Naive thymus-derived CD8-positive, alpha-beta T cell (primary cell): Measurements from ENCODE around the gene C1orf159. TPM values are rescaled to one million over a fixed set of nuclear protein-coding genes. Genes with fewer than 3 reads are reported as not detected.
"Not testable (repeated sequence)": the region's sequence is repeated elsewhere in the genome, so short reads cannot be mapped to it uniquely, and the experiment has no call there.

Experiments used
- ATAC-seq, 2 donors: fragments of 150-1000 bp; cut with Tn5 transposase in 1 of 2; sonication (Bioruptor Pico), chemical (Tn5 transposase) in 1 of 2; 1 replicate in 1 of 2; 2 replicates in 1 of 2; pipeline ENCODE4 v1.10.0; 2021; ENCODE audit warnings: mild to moderate bottlenecking in 2 of 2, moderate library complexity in 2 of 2
- POLR2A ChIA-PET: fragments of 350-600 bp; sonication (Branson Sonifier 250); formaldehyde crosslinking; loops from one replicate; lab custom pipeline; 2021; ENCODE audit warnings: antibody characterized with exemption; lab: Charles Lee
- DNase-seq, 10 donors: peaks; one replicate each; pipeline versions ENCODE4 v3.0.0 to v3.0.0-alpha.2; 2020 to 2022
- H3K27ac Mint-ChIP-seq, 10 donors: one replicate each; pipeline ENCODE4 v1.8.0; 2020 to 2022; ENCODE audit warnings: mild to moderate bottlenecking in 10 of 10, mixed read lengths in 10 of 10, moderate library complexity in 4 of 10, inconsistent platforms in 1 of 10
- H3K27me3 Mint-ChIP-seq, 5 donors: one replicate each; pipeline ENCODE4 v1.8.0; 2021 to 2022; ENCODE audit warnings: mixed read lengths in 5 of 5
- H3K36me3 Mint-ChIP-seq, 3 donors: one replicate each; pipeline ENCODE4 v1.8.0; 2020 to 2022; ENCODE audit warnings: mixed read lengths in 3 of 3, mild to moderate bottlenecking in 2 of 3, inconsistent platforms in 1 of 3
- H3K4me1 Mint-ChIP-seq, 4 donors: one replicate each; pipeline ENCODE4 v1.8.0; 2021 to 2022; ENCODE audit warnings: mixed read lengths in 4 of 4
- H3K4me3 Mint-ChIP-seq, 10 donors: one replicate each; pipeline ENCODE4 v1.8.0; 2020 to 2022; ENCODE audit warnings: mild to moderate bottlenecking in 10 of 10, mixed read lengths in 10 of 10, moderate library complexity in 6 of 10, inconsistent platforms in 1 of 10
- H3K9me3 Mint-ChIP-seq, 9 donors: one replicate each; pipeline ENCODE4 v1.8.0; 2020 to 2022; ENCODE audit warnings: mixed read lengths in 9 of 9, mild to moderate bottlenecking in 3 of 9, inconsistent platforms in 1 of 9, moderate library complexity in 1 of 9
- polyA plus RNA-seq, 3 donors: library from polyadenylated mRNA; unstranded; fragments of 300-500 nt; fragmentation: Illumina TruSeq; gene quantifications; one replicate each; pipeline ENCODE4 v1.2.3, GENCODE V29; 2021
- total RNA-seq, 8 experiments: library from RNA in 2 of 8; stranded (reverse) in 2 of 8; gene quantifications; one replicate each; pipeline ENCODE4 v1.2.3 and lab custom pipeline; 2021 to 2026

Gene C1orf159
- total and polyA plus RNA-seq, 5 experiments from 2014 or later: 3.2 to 26.5 (median 10.7) TPM

- Mint-ChIP-seq H3K27me3 (no peaks in the 10 kb centered on the region), H3K4me3 (peak overlapping the region; percentile 72 to 89 (median 80)), H3K36me3 (no peaks in the 10 kb centered on the region), H3K9me3 (peaks cover 0 to 20% (median 3%) of the 10 kb centered on the region in 9 donors), H3K27ac (peak overlapping the region; percentile 16 to 92 (median 76)), H3K4me1 (peaks cover 0 to 8% (median 4%) of the 10 kb centered on the region in 4 donors)
- peak; percentile 70 to 72 for ATAC-seq
- POLR2A ChIA-PET: interaction anchor here (0.7 to 2.1 kb wide), 12 partner anchors 9 to 218 kb away, joined by 3 to 11 read pairs (median 4); partner anchors contain the start of gene B3GALT6
- DNase-seq: peak; percentile 10 to 76 (median 48)
These were observed 41.6 kb upstream of the C1orf159 start for GRCh38 chr1:1157426-1157913.

GRCh38 chr1:1157033-1157365 lies 41.1 kb upstream of the C1orf159 start:
- no peaks in the 10 kb centered on the region for H3K27me3 Mint-ChIP-seq
- no peaks in the 10 kb centered on the region for H3K36me3 Mint-ChIP-seq
- peaks cover 0 to 11% (median 4%) of the 10 kb centered on the region in 4 donors for H3K4me1 Mint-ChIP-seq
- peak overlapping the region in 7 of 10 donors; percentile 9 to 83 (median 46) for H3K27ac Mint-ChIP-seq
- peak overlapping the region in 9 of 10 donors; percentile 28 to 77 (median 71) for H3K4me3 Mint-ChIP-seq
- H3K9me3 Mint-ChIP-seq: peaks cover 0 to 24% (median 6%) of the 10 kb centered on the region in 9 donors
- POLR2A ChIA-PET: interaction anchor here (0.7 to 2.1 kb wide), 9 partner anchors 10 to 219 kb away, joined by 3 to 10 read pairs (median 4); no protein-coding TSS in a partner anchor
- ATAC-seq (no peak), DNase-seq (no peak)

- ATAC-seq: no peak
- Mint-ChIP-seq H3K4me3 (peak overlapping the region; percentile 28 to 77 (median 70)), H3K4me1 (peaks cover 0 to 11% (median 4%) of the 10 kb centered on the region in 4 donors), H3K9me3 (peaks cover 0 to 24% (median 6%) of the 10 kb centered on the region in 9 donors), H3K27ac (peak overlapping the region in 8 of 10 donors; percentile 9 to 84 (median 54)), H3K36me3 (no peaks in the 10 kb centered on the region), H3K27me3 (no peaks in the 10 kb centered on the region)
- DNase-seq: no peak
- POLR2A ChIA-PET: interaction anchor here (0.7 to 2.1 kb wide), 6 partner anchors 10 to 49 kb away, joined by 3 to 10 read pairs (median 4); no protein-coding TSS in a partner anchor
These were observed 40.5 kb upstream of the C1orf159 start for GRCh38 chr1:1156140-1157032.

DNA sequence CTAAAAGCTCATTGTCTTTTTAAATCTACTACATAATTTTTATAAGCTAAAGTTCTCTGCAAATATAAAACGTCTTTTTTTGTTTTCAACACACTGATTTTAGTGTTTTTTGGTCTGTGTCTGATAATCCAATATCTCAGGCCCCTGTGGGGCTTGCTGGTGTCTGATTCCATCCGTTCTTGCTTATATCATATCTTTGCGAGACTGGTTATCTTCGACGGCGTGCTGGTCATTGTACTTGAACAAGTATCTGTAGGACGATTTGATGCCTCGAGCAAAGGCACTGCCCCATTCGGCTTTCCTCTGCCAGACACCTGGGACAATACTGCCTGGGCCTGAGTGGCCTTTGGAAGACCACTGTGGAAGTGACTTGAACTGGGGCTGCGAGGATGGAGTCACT lies 39.4 kb upstream of the C1orf159 start:
- H3K36me3 Mint-ChIP-seq: no peaks in the 10 kb centered on the region
- ATAC-seq: no peak
- peaks cover 0 to 24% (median 6%) of the 10 kb centered on the region in 9 donors for H3K9me3 Mint-ChIP-seq
- POLR2A ChIA-PET: no interaction called here
- peak overlapping the region in 2 of 10 donors; percentile 37 to 60 for H3K4me3 Mint-ChIP-seq
- peak overlapping the region in 7 of 10 donors; percentile 2 to 56 (median 48) for H3K27ac Mint-ChIP-seq
- H3K4me1 Mint-ChIP-seq: peaks cover 0 to 11% (median 4%) of the 10 kb centered on the region in 4 donors
- H3K27me3 Mint-ChIP-seq: no peaks in the 10 kb centered on the region
- DNase-seq: no peak

DNA sequence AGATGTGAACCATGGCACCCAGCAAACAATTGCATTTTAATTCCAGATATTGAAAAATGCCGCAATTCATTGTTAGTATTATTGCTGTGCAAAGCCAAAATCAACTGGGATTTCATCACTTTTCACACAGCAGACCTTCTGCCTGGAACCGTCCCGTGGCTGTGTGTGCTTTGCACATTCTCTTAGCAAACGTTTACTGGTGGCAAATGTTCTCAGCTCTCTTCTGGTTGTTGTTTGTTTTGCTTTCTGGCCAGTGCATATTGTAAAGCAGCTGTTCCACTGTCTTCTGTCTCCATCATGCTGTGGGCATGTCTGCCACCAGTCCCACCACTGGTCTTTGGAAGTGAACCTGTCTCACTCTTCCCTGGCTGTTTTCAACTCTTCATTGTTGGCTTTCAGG lies 38.0 kb upstream of the C1orf159 start:
- no peak for ATAC-seq
- DNase-seq: no peak
- H3K27me3 Mint-ChIP-seq: no peaks in the 10 kb centered on the region
- H3K36me3 Mint-ChIP-seq: no peaks in the 10 kb centered on the region
- peak overlapping the region; percentile 7 to 93 (median 82) for H3K27ac Mint-ChIP-seq
- no peak overlapping the region for H3K4me3 Mint-ChIP-seq
- POLR2A ChIA-PET: interaction anchor here (1.2 kb wide), 1 partner anchor 97 kb away, joined by 3 read pairs; no protein-coding TSS in a partner anchor
- H3K4me1 Mint-ChIP-seq: peaks cover 0 to 11% (median 3%) of the 10 kb centered on the region in 4 donors
- peaks cover 0 to 24% (median 6%) of the 10 kb centered on the region in 9 donors for H3K9me3 Mint-ChIP-seq

DNA sequence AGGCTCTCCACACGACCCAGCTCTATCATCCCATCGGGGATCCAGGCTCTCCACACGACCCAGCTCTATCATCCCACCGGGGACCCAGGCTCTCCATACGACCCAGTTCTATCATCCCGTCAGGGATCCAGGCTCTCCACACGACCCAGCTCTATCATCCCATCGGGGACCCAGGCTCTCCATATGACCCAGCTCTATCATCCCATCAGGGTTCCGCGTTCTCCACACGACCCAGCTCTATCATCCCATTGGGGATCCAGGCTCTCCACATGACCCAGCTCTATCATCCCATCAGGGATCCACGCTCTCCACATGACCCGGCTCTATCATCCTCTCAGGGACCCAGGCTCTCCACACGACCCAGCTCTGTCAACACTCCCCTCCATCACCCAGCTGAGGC lies 37.3 kb upstream of the C1orf159 start:
- not testable (repeated sequence) for H3K36me3 Mint-ChIP-seq, ATAC-seq, DNase-seq, H3K27me3 Mint-ChIP-seq
- POLR2A ChIA-PET: interaction anchor here (1.2 kb wide), 1 partner anchor 97 kb away, joined by 3 read pairs; no protein-coding TSS in a partner anchor
- Mint-ChIP-seq H3K27ac (peak overlapping the region; percentile 29 to 93 (median 76)), H3K9me3 (peaks cover 0 to 24% (median 6%) of the 10 kb centered on the region in 9 donors), H3K4me3 (peak overlapping the region in 1 of 10 donors; percentile 29), H3K4me1 (peaks cover 0 to 11% (median 4%) of the 10 kb centered on the region in 4 donors)

GRCh38 chr1:1152431-1152830 lies 36.5 kb upstream of the C1orf159 start:
- peak overlapping the region in 9 of 10 donors; percentile 46 to 93 (median 74) for H3K27ac Mint-ChIP-seq
- POLR2A ChIA-PET: not testable (repeated sequence)

GRCh38 chr1:1151306-1151705 lies 35.4 kb upstream of the C1orf159 start:
- H3K27ac Mint-ChIP-seq: peak overlapping the region in 1 of 10 donors; percentile 93
- H3K4me1 Mint-ChIP-seq: peaks cover 0 to 11% (median 4%) of the 10 kb centered on the region in 4 donors
- peaks cover 0 to 24% (median 6%) of the 10 kb centered on the region in 9 donors for H3K9me3 Mint-ChIP-seq
- H3K36me3 Mint-ChIP-seq: no peaks in the 10 kb centered on the region
- DNase-seq (no peak), ATAC-seq (no peak)
- POLR2A ChIA-PET: no interaction called here
- no peak overlapping the region for H3K4me3 Mint-ChIP-seq
- H3K27me3 Mint-ChIP-seq: no peaks in the 10 kb centered on the region

More at GRCh38 chr1:1152431-1152830, 36.5 kb upstream of the C1orf159 start:
- DNase-seq, H3K36me3 Mint-ChIP-seq, ATAC-seq, H3K27me3 Mint-ChIP-seq, H3K4me3 Mint-ChIP-seq: not testable (repeated sequence)
- peaks cover 0 to 11% (median 3%) of the 10 kb centered on the region in 4 donors for H3K4me1 Mint-ChIP-seq
- H3K9me3 Mint-ChIP-seq: peaks cover 0 to 24% (median 6%) of the 10 kb centered on the region in 9 donors

GRCh38 chr1:1150100-1150499 lies 34.2 kb upstream of the C1orf159 start:
- H3K27ac Mint-ChIP-seq: no peak overlapping the region
- ATAC-seq (no peak), DNase-seq (no peak)
- H3K4me3 Mint-ChIP-seq: no peak overlapping the region
- POLR2A ChIA-PET: no interaction called here
- peaks cover 0 to 11% (median 5%) of the 10 kb centered on the region in 4 donors for H3K4me1 Mint-ChIP-seq
- H3K9me3 Mint-ChIP-seq: peaks cover 0 to 24% (median 6%) of the 10 kb centered on the region in 9 donors
- H3K36me3 Mint-ChIP-seq: no peaks in the 10 kb centered on the region
- H3K27me3 Mint-ChIP-seq: no peaks in the 10 kb centered on the region

GRCh38 chr1:1149416-1149815 lies 33.5 kb upstream of the C1orf159 start:
- POLR2A ChIA-PET: interaction anchor here (0.9 kb wide), 1 partner anchor 94 kb away, joined by 3 read pairs; no protein-coding TSS in a partner anchor
- H3K27ac Mint-ChIP-seq: peak overlapping the region in 1 of 10 donors; percentile 47

DNA sequence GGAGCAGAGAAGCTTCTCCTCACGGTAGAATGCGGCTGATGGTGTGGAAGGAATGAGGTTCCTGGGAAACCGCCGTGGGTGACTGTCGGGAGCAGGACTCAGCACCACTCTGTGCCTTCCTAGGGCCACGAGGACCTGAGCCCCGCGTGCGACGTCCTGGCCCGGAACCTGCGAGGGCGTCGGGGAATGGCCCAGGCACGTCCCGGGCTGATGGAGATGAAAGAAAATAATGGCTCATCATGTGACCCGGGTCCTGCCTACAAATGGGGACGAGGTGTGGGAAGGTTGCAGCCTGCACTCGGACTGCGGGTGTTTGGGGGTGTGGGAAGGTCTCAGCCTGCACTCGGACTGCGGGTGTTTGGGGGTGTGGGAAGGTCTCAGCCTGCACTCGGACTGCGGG lies 32.7 kb upstream of the C1orf159 start:
- H3K4me1 Mint-ChIP-seq: peaks cover 7 to 19% (median 11%) of the 10 kb centered on the region in 4 donors
- H3K9me3 Mint-ChIP-seq: peaks cover 0 to 16% (median 4%) of the 10 kb centered on the region in 9 donors
- POLR2A ChIA-PET: no interaction called here
- H3K27me3 Mint-ChIP-seq: no peaks in the 10 kb centered on the region
- ATAC-seq (no peak), DNase-seq (no peak)
- peak overlapping the region in 1 of 10 donors; percentile 71 for H3K27ac Mint-ChIP-seq
- no peaks in the 10 kb centered on the region for H3K36me3 Mint-ChIP-seq
- no peak overlapping the region for H3K4me3 Mint-ChIP-seq

More at GRCh38 chr1:1149416-1149815, 33.5 kb upstream of the C1orf159 start:
- H3K4me1 Mint-ChIP-seq: peaks cover 0 to 12% (median 6%) of the 10 kb centered on the region in 4 donors
- peaks cover 0 to 24% (median 6%) of the 10 kb centered on the region in 9 donors for H3K9me3 Mint-ChIP-seq
- H3K4me3 Mint-ChIP-seq: peak overlapping the region in 1 of 10 donors; percentile 54
- no peaks in the 10 kb centered on the region for H3K27me3 Mint-ChIP-seq
- ATAC-seq (no peak), DNase-seq (no peak)
- no peaks in the 10 kb centered on the region for H3K36me3 Mint-ChIP-seq

DNA sequence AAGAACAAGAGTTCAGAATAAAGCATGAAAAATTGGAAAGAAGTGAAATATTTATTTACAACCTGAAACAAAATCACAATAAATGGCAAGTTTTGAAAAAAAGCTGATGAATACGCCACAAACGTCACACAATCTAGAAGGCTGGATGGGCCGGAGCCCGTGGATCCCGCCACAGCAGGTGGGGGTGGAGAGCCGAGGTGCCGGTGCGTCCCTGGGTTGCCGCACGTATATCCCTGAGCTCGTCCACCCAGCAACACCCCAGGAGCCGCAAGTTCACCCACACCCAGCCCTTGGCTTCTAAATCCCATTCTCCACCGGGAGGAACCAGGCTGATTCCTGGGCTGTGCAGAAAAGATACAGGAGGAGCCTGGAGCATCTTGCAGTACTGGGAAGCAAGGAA lies 32.2 kb upstream of the C1orf159 start:
- DNase-seq (no peak), ATAC-seq (no peak)
- no peaks in the 10 kb centered on the region for H3K27me3 Mint-ChIP-seq
- H3K4me1 Mint-ChIP-seq: peaks cover 12 to 19% (median 13%) of the 10 kb centered on the region in 4 donors
- H3K9me3 Mint-ChIP-seq: peaks cover 0 to 10% (median 1%) of the 10 kb centered on the region in 9 donors
- peak overlapping the region in 3 of 10 donors; percentile 25 to 71 (median 37) for H3K27ac Mint-ChIP-seq
- H3K36me3 Mint-ChIP-seq: no peaks in the 10 kb centered on the region
- POLR2A ChIA-PET: no interaction called here
- H3K4me3 Mint-ChIP-seq: no peak overlapping the region
